Measurements from ENCODE around the gene ASAP2. TPM values are rescaled to one million over a fixed set of nuclear protein-coding genes. Genes with fewer than 3 reads are reported as not detected.

The ASAP2 gene
- total RNA-seq, 1 donor = 66.2 TPM

DNA sequence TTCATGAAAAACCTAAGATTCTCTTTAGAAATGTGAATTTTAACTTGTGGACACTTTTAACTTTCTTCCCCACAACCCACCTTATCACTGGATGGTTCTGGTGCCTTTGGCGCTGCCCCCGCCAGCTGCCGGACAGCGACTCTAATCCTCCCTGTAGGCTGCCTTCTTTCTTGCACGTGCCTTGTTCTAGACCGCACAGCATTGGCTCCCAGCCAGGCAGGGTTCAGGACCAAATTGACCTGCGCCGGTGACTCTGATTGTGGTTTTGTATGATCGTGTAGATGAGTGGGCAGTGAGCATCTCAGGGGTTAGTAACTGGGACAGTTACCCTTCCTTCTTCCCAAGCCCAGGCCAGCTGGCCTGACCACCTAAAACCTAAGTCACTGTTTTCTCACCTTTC lies 106.8 kb downstream of the ASAP2 start:
- Histone ChIP-seq H3K4me3 (ENCODE audit: insufficient read depth, low read length) (no peak overlapping the region), H3K27me3 (ENCODE audit: insufficient read depth, low read length) (no peaks in the 10 kb centered on the region), H3K4me1 (ENCODE audit: insufficient read depth, low read length) (peaks cover 30% of the 10 kb centered on the region), H2AFZ (ENCODE audit: low read length) (no peak overlapping the region), H3K79me2 (ENCODE audit: insufficient read depth, low read length) (peaks cover 77% of the 10 kb centered on the region), H4K20me1 (ENCODE audit: insufficient read depth, low read length) (peaks cover 8% of the 10 kb centered on the region), H3K9me3 (ENCODE audit: low read depth, low read length) (no peaks in the 10 kb centered on the region), H3K27ac (ENCODE audit: low read depth, low read length) (no peak overlapping the region), H3K36me3 (ENCODE audit: insufficient read depth, low read length) (no peaks in the 10 kb centered on the region), H3K4me2 (ENCODE audit: insufficient read depth, low read length) (no peak overlapping the region)
- no peak for DNase-seq (ENCODE audit: insufficient read length, low spot score, missing footprints)
- TF ChIP-seq, protein P1, sequence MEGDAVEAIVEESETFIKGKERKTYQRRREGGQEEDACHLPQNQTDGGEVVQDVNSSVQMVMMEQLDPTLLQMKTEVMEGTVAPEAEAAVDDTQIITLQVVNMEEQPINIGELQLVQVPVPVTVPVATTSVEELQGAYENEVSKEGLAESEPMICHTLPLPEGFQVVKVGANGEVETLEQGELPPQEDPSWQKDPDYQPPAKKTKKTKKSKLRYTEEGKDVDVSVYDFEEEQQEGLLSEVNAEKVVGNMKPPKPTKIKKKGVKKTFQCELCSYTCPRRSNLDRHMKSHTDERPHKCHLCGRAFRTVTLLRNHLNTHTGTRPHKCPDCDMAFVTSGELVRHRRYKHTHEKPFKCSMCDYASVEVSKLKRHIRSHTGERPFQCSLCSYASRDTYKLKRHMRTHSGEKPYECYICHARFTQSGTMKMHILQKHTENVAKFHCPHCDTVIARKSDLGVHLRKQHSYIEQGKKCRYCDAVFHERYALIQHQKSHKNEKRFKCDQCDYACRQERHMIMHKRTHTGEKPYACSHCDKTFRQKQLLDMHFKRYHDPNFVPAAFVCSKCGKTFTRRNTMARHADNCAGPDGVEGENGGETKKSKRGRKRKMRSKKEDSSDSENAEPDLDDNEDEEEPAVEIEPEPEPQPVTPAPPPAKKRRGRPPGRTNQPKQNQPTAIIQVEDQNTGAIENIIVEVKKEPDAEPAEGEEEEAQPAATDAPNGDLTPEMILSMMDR (IDR thresholded peaks at IDR 0.05; ENCODE audit: extremely low read depth, low read depth, low read length) = no peak

DNA sequence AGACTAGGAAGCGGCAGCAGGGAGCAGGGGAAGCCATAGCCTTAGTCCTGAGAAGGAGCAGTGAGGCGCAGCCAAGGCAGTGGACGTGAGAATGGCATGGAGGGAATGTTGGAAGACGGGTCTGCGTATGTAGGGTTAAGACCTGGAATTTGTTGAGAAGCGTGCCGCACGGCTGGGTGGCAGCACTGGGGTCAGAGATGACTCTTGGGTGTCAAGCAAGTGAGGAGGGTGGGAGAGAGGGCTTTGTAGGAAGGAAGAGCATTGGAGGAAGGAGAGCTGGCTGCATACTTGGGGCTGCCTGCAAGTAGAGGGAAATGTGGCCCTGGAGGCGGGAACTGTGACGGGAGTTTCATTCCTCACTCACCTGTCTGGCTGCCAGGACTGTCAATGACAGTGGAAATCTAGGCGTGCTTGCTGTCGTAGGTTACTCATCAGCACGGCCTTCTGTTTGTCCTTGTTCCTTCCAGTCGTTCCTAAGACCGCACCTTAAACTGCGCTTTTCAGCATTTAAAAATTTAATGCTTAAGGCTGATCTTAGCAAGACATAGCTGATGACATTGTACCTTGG lies 108.8 kb downstream of the ASAP2 start:
- Histone ChIP-seq H3K4me3 (ENCODE audit: insufficient read depth, low read length) (no peak overlapping the region), H3K79me2 (ENCODE audit: insufficient read depth, low read length) (peaks cover 78% of the 10 kb centered on the region), H3K4me2 (ENCODE audit: insufficient read depth, low read length) (no peak overlapping the region), H2AFZ (ENCODE audit: low read length) (no peak overlapping the region), H3K4me1 (ENCODE audit: insufficient read depth, low read length) (peaks cover 14% of the 10 kb centered on the region), H3K27me3 (ENCODE audit: insufficient read depth, low read length) (no peaks in the 10 kb centered on the region), H4K20me1 (ENCODE audit: insufficient read depth, low read length) (no peaks in the 10 kb centered on the region), H3K36me3 (ENCODE audit: insufficient read depth, low read length) (peaks cover 8% of the 10 kb centered on the region), H3K9me3 (ENCODE audit: low read depth, low read length) (no peaks in the 10 kb centered on the region), H3K27ac (ENCODE audit: low read depth, low read length) (no peak overlapping the region)
- DNase-seq (ENCODE audit: insufficient read length, low spot score, missing footprints) = no peak
- TF ChIP-seq, protein P1 (IDR thresholded peaks at IDR 0.05; ENCODE audit: extremely low read depth, low read depth, low read length) = no peak

DNA sequence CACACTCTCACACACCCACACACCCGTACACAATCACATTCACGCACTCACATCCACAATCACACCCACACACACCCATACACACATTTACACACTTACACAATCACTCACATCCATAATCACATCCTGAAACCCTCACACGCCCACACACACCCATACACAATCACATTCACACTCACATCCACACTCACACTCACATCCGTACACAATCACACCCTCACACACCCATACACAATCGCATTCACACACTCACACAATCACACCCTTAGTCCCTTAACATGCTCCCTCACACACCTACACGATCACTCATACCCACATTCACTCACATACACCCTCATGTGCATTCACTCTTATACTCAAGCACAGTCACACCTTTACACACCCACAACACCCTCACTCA lies 110.9 kb downstream of the ASAP2 start:
- no peak for DNase-seq (ENCODE audit: insufficient read length, low spot score, missing footprints)
- Histone ChIP-seq H3K27ac (ENCODE audit: low read depth, low read length) (no peak overlapping the region), H3K9me3 (ENCODE audit: low read depth, low read length) (no peaks in the 10 kb centered on the region), H3K4me3 (ENCODE audit: insufficient read depth, low read length) (no peak overlapping the region), H3K4me2 (ENCODE audit: insufficient read depth, low read length) (no peak overlapping the region), H3K36me3 (ENCODE audit: insufficient read depth, low read length) (peaks cover 18% of the 10 kb centered on the region), H2AFZ (ENCODE audit: low read length) (no peak overlapping the region), H3K4me1 (ENCODE audit: insufficient read depth, low read length) (no peaks in the 10 kb centered on the region), H3K27me3 (ENCODE audit: insufficient read depth, low read length) (no peaks in the 10 kb centered on the region), H4K20me1 (ENCODE audit: insufficient read depth, low read length) (no peaks in the 10 kb centered on the region), H3K79me2 (ENCODE audit: insufficient read depth, low read length) (peaks cover 92% of the 10 kb centered on the region)
- TF ChIP-seq, protein P1 (IDR thresholded peaks at IDR 0.05; ENCODE audit: extremely low read depth, low read depth, low read length) = no peak

DNA sequence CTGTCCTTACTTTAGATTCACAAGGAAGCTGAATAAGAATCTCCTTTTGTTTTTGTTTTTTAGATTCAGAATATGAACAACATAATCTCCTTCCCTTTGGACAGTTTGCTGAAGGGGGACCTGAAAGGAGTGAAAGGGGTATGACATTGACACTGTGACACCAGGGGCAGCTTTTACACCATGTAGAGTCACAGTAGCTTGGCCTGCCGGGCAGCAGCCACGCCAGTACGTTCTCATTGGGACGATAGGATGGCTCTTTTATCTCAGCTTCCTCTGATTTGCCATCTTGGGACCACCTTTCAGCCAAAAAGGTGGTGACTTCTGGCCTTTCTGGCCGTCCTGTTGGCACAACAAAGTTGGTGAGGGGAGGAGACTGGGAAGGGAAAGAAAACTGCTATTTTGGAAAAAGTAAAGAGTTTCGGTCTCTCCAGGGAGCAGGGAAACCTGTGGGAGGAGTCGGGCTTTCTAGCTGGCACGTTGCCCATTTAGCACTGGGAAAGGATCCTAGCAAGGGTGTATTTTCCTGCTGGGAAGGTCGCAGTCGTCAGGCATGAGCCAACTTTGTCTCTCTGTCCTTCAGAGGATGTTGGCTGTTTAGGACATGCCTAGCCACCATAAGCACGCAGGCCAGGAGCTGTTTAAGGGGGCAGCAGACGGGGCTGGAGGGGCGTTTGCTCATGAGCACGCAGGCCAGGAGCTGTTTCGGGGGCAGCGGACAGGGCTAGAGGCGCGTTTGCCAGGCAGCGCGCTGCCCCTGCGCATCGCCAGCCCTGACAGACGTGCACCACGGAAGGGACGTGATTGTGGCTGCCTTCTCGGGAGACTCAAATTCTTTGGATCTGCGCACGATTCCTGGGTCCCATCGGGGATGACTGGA lies 112.1 kb downstream of the ASAP2 start:
- DNase-seq (ENCODE audit: insufficient read length, low spot score, missing footprints) = no peak
- Histone ChIP-seq H3K27me3 (ENCODE audit: insufficient read depth, low read length) (no peaks in the 10 kb centered on the region), H3K79me2 (ENCODE audit: insufficient read depth, low read length) (peaks cover 91% of the 10 kb centered on the region), H2AFZ (ENCODE audit: low read length) (no peak overlapping the region), H3K36me3 (ENCODE audit: insufficient read depth, low read length) (peaks cover 29% of the 10 kb centered on the region), H3K27ac (ENCODE audit: low read depth, low read length) (no peak overlapping the region), H3K4me3 (ENCODE audit: insufficient read depth, low read length) (no peak overlapping the region), H4K20me1 (ENCODE audit: insufficient read depth, low read length) (no peaks in the 10 kb centered on the region), H3K4me1 (ENCODE audit: insufficient read depth, low read length) (no peaks in the 10 kb centered on the region), H3K9me3 (ENCODE audit: low read depth, low read length) (no peaks in the 10 kb centered on the region), H3K4me2 (ENCODE audit: insufficient read depth, low read length) (no peak overlapping the region)
- TF ChIP-seq, protein P1 (IDR thresholded peaks at IDR 0.05; ENCODE audit: extremely low read depth, low read depth, low read length) = no peak

Data from osteoblast (primary cell).